Suppressor macrophage treated with lipopolysaccharide for 4 hours (primary cell): Measurements from ENCODE around the gene ACSL1.
A peak's percentile ranks its signal among the peaks of the same experiment; 100 is the strongest.
"Not testable (repeated sequence)": the region's sequence is repeated elsewhere in the genome, so short reads cannot be mapped to it uniquely, and the experiment has no call there.

Source experiments
- DNase-seq: peaks from one replicate; pipeline ENCODE4 v3.0.0-alpha.2; 2020

The ACSL1 gene

GRCh38 chr4:184784628-184785257, 41.0 kb downstream of the ACSL1 start:
- no peak for DNase-seq

DNA sequence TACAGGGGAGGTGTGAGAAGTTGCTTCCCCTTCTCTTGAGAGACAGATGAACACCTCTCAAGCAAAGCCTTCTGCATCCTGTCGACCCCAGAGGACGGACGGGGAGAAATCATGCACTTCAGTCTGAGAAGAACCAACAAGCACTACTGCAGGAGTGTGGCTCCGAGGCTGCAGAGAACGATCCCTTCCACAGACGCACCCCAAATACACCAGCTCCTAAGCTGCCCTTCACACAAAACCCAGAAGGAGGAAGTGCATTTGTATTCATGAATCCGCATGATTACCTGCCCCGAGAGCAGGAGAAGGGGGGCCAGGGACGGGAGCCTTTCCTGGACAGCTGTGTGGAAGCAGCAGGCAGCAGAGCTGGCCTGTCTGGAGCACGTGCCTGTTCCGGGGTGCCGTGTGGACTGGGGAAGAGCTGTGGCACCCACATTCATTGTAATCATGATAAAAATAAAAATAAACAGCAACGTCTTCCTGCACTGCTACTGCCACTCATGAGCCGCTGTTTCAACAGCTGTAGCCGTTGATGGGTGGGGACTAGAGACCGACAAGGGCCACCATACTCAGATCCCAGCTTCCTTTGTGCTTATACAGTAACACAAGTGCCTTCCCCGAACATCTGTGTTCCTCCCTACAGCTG, 42.9 kb downstream of the ACSL1 start:
- DNase-seq = no peak

GRCh38 chr4:184779160-184779559, 46.6 kb downstream of the ACSL1 start:
- not testable (repeated sequence) for DNase-seq

DNA sequence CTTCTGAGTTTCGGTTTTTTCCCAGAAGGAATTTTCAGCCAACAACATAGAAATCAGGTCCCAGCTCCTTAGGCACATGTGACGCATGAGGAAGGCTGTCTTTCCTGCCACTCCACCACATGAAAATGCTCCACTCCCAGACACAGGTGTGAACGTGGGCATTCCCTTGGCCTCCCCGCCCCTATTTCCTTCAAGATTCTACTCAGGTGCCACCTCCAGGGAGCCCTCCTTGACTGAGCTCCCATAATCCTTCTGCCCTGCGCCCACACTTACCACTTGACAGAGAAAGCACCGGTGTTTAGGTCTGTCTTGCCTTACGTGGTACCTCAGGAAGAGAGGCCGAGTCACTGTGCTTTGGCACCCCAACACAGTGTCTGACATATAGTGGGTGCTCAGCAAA, 47.4 kb downstream of the ACSL1 start:
- no peak for DNase-seq

DNA sequence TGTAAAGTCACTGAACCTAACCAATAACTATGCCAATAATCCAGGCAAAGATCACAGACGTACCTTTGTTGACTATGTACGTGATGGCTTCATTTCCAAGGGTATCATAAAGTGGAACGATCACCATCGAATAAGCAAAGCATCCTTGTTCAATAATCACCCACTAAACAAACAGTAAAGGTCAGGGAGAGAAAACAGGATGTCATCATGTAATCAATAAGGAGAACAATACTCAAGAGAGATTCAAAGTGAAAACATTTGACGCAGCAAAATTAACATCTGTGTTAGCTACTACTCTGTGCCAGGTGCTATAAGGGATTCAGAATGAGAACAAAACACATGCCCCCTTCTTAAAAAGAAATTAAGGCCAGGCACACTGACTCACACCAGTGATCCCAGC, 48.9 kb downstream of the ACSL1 start:
- no peak for DNase-seq

DNA sequence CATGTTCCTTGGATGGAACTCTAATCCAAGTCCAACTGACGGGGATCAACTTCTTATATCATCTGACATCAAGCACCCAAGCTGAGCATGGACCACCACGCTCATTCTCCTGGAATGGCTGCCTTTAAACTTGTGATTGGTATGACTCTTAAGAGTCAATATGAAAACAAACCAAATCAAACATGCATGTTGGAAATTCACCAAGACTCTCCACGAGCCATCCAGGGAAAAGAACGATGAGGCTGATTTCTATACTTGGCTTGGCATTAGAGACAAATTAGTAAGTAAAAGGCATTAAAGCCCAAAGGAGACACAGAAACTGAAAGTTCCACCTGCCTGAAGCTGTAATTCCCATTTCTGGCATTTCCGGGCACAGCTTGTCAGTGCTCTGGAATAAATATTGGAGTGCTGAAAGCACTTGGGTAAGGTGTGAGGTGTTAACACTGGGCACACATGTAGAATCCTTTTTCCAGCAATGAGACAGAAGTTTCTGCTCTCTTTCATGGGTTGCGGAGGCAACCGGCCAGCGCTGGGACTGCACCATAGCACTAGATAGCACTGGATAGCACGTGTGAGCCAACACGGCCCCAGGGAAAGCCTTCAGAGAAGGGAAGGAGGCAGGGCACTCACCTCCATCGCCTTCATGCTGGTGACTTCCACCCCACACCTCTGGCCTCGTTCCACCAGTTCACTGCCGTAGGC, 49.8 kb downstream of the ACSL1 start:
- DNase-seq = no peak

DNA sequence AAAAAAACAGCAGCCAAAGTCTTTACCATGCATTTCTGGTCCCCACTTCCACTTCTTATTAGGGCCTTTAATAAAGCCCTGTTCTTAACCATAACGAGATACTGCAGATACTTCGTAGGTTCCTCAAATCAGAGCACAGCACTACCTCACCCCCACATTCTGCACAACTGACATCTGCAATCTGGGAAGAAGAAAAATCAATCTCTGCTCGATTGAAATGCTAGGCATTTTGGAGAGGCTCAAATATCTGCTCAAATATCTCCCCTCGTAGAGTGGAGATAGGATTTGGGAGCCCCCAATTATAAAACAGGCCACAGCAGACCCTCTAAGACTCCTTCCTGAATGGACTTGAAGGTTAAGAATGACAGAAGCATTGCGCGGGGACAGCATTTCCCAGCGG, 51.6 kb downstream of the ACSL1 start:
- no peak for DNase-seq

DNA sequence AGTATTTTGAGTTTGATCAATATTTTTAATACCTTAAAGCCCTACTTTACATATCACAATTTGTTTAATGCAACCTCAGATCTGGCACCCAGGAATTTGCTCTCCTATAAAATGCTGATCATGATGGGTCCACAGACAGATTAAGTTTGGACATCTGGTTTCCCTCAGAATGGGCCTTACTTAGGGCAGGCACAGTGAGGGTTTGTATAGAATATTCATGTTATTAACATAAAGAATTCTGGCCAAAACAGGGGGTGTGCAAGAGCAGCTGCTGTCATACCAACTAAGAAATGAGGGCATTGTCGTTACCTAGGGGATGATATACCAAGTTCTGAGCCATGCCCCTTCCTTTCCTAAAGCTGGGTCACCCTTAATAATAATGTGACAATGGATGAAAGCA, 54.4 kb downstream of the ACSL1 start:
- DNase-seq = no peak

DNA sequence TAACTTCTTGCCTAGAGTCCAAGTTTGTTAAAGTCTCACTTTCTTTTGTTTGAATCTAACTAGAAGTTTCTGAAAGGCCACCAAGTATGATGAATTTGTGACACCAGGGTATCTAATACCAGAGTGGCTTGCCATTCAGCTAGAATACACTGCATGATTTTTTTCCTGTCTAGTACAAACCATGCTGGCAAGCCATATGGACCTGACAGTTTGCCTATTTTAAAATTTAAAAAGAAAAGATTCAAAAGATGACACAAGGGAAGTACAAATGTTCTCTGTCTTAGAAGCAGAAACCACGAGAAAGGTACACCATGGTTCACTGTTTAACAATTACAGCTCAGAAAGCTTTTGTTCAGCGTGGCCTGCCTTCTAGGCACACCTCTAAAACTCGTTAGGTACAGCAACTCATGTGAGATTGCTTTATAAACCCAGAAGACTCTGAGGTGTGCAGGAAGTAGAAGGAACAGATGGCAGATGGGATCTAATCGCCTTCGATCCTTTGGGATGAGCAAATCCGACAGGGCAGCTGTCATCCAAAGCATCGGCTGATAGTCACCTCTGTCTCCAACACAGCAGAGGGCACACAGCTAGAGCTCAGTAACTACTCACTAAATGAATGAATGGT, 56.5 kb downstream of the ACSL1 start:
- DNase-seq = no peak

DNA sequence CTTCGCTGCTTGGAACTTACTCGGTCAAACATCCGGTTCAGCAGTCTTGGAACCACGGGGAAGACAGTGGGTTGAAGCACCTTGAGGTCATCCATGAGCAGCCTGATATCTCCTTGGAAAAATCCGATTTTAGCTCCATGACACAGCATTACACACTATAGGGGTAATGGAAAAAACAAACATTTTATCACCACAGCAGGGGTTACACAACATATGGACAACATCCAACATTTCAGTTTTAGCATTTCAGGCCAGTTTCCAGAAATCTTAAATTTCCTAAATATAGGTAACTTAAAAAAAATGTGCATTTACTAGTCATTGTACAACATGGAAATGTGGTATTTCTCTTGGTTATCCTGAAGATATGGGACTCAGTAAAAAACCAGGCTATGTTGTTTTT, 57.5 kb downstream of the ACSL1 start:
- no peak for DNase-seq

GRCh38 chr4:184766446-184766845, 59.3 kb downstream of the ACSL1 start:
- DNase-seq = no peak

- DNase-seq = no peak
Measured at GRCh38 chr4:184765473-184766340, 60.1 kb downstream of the ACSL1 start.

GRCh38 chr4:184764601-184765000, 61.2 kb downstream of the ACSL1 start:
- no peak for DNase-seq

GRCh38 chr4:184763150-184763780, 62.5 kb downstream of the ACSL1 start:
- DNase-seq = no peak

- DNase-seq = peak; percentile 69
Measured at GRCh38 chr4:184762100-184762499, 63.7 kb downstream of the ACSL1 start.

GRCh38 chr4:184760681-184761080, 65.1 kb downstream of the ACSL1 start:
- no peak for DNase-seq

DNA sequence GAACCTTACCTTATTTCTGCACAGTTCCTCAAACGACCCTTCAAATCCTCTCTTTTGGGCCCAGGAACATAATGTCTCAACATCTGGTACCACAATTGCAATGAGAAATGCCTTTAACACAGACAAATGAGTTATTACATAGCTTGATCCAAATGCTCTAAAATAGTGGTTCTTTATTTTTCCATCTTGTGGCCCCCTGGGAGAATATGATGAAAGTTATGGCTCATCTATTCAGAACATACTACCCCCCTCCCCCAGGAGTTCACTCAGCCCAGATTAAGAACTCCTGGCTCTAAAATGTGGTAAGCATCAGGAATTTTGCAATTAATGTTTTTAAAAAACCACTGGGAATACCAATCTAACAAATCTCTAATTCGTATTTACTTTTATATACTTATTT, 68.0 kb downstream of the ACSL1 start:
- no peak for DNase-seq

GRCh38 chr4:184756399-184756798, 69.4 kb downstream of the ACSL1 start:
- no peak for DNase-seq

DNA sequence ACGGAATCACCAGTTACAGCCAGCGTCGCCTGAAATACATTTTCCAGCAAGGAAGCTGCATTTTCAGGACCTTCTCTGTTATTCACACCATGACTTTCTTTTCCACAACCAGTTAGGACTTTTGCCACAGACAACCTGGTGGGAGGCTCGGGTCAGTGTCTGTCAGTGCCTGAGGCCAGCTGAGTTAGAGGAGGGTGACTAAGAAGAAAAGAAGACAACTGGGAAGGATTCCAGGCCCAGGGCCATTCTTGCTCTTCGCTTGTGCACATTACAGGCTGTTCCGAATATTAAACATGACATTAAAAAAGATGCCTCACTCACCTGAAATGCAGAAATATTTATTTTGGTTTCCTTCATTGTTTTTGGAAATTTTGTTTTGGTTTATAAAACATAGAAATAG, 70.5 kb downstream of the ACSL1 start:
- no peak for DNase-seq

- no peak for DNase-seq
Measured at GRCh38 chr4:184752496-184753275, 73.1 kb downstream of the ACSL1 start.

DNA sequence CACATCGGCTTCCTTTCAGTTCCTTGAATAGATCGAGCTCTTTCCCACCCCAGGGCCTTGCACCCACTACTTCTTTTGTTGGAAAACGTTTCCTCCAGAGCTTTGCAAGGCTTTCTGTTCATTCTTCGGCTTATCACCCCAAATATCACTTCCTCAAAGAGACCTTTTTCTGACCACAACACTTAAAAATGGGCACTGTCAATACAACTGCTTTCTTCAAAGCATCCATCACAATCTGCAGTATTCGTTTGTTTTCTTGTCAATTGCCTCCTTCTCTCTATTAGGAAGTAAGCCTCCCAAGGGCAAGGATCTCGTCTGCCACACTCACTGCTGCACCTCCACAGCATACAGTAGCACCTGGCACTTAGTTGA, 74.2 kb downstream of the ACSL1 start:
- DNase-seq = no peak
